ENCODE data around the gene CUZD1.

CUZD1 gene

DNA sequence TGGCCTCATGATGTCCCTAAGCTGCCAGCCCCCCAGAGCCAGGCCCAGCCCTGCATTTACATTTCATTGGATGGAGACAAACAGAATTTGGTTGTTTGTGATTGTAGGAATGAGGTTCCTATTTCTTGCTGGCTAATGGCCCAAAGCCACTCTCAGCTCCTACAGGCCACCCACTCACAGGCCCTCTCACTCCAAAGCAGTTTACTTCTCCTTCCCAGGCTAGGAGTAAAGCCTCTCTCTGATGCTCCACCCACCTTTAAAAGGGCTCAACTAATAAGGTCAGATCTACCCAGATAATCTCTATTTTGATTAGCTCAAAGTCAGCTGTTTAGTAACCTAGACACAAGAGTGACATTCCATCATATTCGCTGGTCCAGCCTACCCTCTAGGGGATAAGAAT lies 11.2 kb upstream of the CUZD1 start:
- no peak for FAIRE-seq
- TF ChIP-seq POLR2A (IDR thresholded peaks at IDR 0.05; ENCODE audit: low read depth, low read length), result no peak
- TF ChIP-seq PAX5 (IDR thresholded peaks at IDR 0.05; ENCODE audit: insufficient read depth, low read length, severe bottlenecking), result no peak
- TF ChIP-seq POU2F2 (IDR thresholded peaks at IDR 0.05; ENCODE audit: low read depth, low read length), result no peak
- TF ChIP-seq SPI1 (IDR thresholded peaks at IDR 0.05; ENCODE audit: low read depth, low read length), result no peak
- TF ChIP-seq POLR2AphosphoS5 (IDR thresholded peaks at IDR 0.05; ENCODE audit: low read depth, low read length), result no peak
- TF ChIP-seq TAF1 (IDR thresholded peaks at IDR 0.05; ENCODE audit: low read depth, low read length), result no peak
- no peak for DNase-seq (ENCODE audit: insufficient read length, low spot score)

- no peak for TF ChIP-seq TAF1 (IDR thresholded peaks at IDR 0.05; ENCODE audit: low read depth, low read length)
- no peak for TF ChIP-seq SPI1 (IDR thresholded peaks at IDR 0.05; ENCODE audit: low read depth, low read length)
- no peak for TF ChIP-seq POLR2AphosphoS5 (IDR thresholded peaks at IDR 0.05; ENCODE audit: low read depth, low read length)
- no peak for TF ChIP-seq POU2F2 (IDR thresholded peaks at IDR 0.05; ENCODE audit: low read depth, low read length)
- TF ChIP-seq PAX5 (IDR thresholded peaks at IDR 0.05; ENCODE audit: insufficient read depth, low read length, severe bottlenecking), result no peak
- no peak for TF ChIP-seq POLR2A (IDR thresholded peaks at IDR 0.05; ENCODE audit: low read depth, low read length)
- no peak for FAIRE-seq
- DNase-seq (ENCODE audit: insufficient read length, low spot score), result no peak
Observed at GRCh38 chr10:122855745-122856144, 10.1 kb upstream of the CUZD1 start.

GRCh38 chr10:122854648-122855047 lies 9.0 kb upstream of the CUZD1 start:
- no peak for TF ChIP-seq POU2F2 (IDR thresholded peaks at IDR 0.05; ENCODE audit: low read depth, low read length)
- no peak for TF ChIP-seq SPI1 (IDR thresholded peaks at IDR 0.05; ENCODE audit: low read depth, low read length)
- no peak for TF ChIP-seq POLR2AphosphoS5 (IDR thresholded peaks at IDR 0.05; ENCODE audit: low read depth, low read length)
- TF ChIP-seq POLR2A (IDR thresholded peaks at IDR 0.05; ENCODE audit: low read depth, low read length), result no peak
- TF ChIP-seq PAX5 (IDR thresholded peaks at IDR 0.05; ENCODE audit: insufficient read depth, low read length, severe bottlenecking), result no peak
- no peak for TF ChIP-seq TAF1 (IDR thresholded peaks at IDR 0.05; ENCODE audit: low read depth, low read length)
- no peak for DNase-seq (ENCODE audit: insufficient read length, low spot score)
- no peak for FAIRE-seq

GRCh38 chr10:122853665-122854313 lies 8.1 kb upstream of the CUZD1 start:
- TF ChIP-seq TAF1 (IDR thresholded peaks at IDR 0.05; ENCODE audit: low read depth, low read length) (no peak), POU2F2 (IDR thresholded peaks at IDR 0.05; ENCODE audit: low read depth, low read length) (no peak), POLR2A (IDR thresholded peaks at IDR 0.05; ENCODE audit: low read depth, low read length) (no peak), POLR2AphosphoS5 (IDR thresholded peaks at IDR 0.05; ENCODE audit: low read depth, low read length) (no peak), SPI1 (IDR thresholded peaks at IDR 0.05; ENCODE audit: low read depth, low read length) (no peak), PAX5 (IDR thresholded peaks at IDR 0.05; ENCODE audit: insufficient read depth, low read length, severe bottlenecking) (no peak)
- FAIRE-seq, result no peak

GRCh38 chr10:122852261-122852660 lies 6.6 kb upstream of the CUZD1 start:
- no peak for TF ChIP-seq SPI1 (IDR thresholded peaks at IDR 0.05; ENCODE audit: low read depth, low read length)
- TF ChIP-seq TAF1 (IDR thresholded peaks at IDR 0.05; ENCODE audit: low read depth, low read length), result no peak
- TF ChIP-seq POU2F2 (IDR thresholded peaks at IDR 0.05; ENCODE audit: low read depth, low read length), result no peak
- no peak for DNase-seq (ENCODE audit: insufficient read length, low spot score)
- FAIRE-seq, result no peak

More at GRCh38 chr10:122853665-122854313, 8.1 kb upstream of the CUZD1 start:
- DNase-seq (ENCODE audit: insufficient read length, low spot score), result no peak

- TF ChIP-seq POLR2AphosphoS5 (IDR thresholded peaks at IDR 0.05; ENCODE audit: low read depth, low read length) (no peak), POU2F2 (IDR thresholded peaks at IDR 0.05; ENCODE audit: low read depth, low read length) (no peak), POLR2A (IDR thresholded peaks at IDR 0.05; ENCODE audit: low read depth, low read length) (no peak), PAX5 (IDR thresholded peaks at IDR 0.05; ENCODE audit: insufficient read depth, low read length, severe bottlenecking) (no peak), SPI1 (IDR thresholded peaks at IDR 0.05; ENCODE audit: low read depth, low read length) (no peak), TAF1 (IDR thresholded peaks at IDR 0.05; ENCODE audit: low read depth, low read length) (no peak)
- FAIRE-seq (no peak), DNase-seq (ENCODE audit: insufficient read length, low spot score) (no peak)
Observed at GRCh38 chr10:122850705-122851640, 5.3 kb upstream of the CUZD1 start.

DNA sequence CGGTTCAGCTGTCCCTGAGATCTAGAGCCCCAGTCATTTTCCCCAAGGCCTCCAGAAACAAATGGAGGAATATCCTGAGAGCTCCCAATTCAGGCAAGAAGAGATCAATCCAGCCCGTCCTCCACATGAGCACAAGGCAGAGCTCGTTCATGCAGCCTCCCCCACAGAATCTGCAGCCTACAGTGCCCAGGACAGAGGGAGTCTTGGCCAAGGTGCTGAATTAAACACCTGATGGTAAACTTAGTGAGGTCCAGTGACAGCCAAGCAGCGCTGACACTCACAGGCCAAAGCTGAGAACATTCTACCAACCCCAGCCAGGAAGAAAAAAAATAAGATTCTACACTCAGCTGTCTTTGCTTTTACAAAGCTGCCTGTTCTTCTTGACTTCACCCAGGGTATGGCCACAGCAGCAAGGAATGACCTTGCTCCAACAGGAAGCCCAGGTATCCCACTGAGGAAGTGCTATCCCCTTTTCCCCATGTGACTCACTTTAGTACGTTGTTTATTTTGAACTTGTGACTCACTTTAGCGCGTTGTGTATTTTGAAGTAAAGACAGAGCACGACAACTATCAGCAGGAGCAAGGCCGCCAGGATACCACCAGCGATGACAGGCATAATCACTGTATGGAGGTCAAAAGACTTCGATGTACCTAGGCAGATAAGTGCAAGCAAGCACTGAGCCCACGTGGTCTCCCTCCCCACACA lies 4.4 kb upstream of the CUZD1 start:
- TF ChIP-seq SPI1 (IDR thresholded peaks at IDR 0.05; ENCODE audit: low read depth, low read length) (no peak), POU2F2 (IDR thresholded peaks at IDR 0.05; ENCODE audit: low read depth, low read length) (no peak), TAF1 (IDR thresholded peaks at IDR 0.05; ENCODE audit: low read depth, low read length) (no peak), POLR2A (IDR thresholded peaks at IDR 0.05; ENCODE audit: low read depth, low read length) (no peak), POLR2AphosphoS5 (IDR thresholded peaks at IDR 0.05; ENCODE audit: low read depth, low read length) (no peak), PAX5 (IDR thresholded peaks at IDR 0.05; ENCODE audit: insufficient read depth, low read length, severe bottlenecking) (no peak)
- FAIRE-seq (no peak), DNase-seq (ENCODE audit: insufficient read length, low spot score) (no peak)

DNA sequence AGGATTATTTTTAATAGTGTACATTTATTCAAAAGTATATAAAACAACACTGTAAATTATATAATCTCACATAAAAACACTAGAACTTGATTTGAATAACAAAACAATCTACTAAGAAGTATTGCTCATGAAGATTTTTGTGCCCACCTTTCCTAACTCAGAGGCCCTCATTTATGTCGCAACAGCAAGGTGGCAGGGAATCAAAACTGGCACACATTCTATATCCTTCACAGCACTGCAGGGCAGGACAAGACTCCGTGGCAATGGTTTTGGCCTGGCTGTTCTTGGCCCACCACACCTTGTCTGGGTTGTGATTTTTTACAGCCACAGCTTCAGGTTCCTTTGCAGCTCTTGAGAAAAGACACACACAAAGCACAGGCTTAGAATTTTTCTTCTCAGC lies 3.4 kb upstream of the CUZD1 start:
- no peak for TF ChIP-seq SPI1 (IDR thresholded peaks at IDR 0.05; ENCODE audit: low read depth, low read length)
- no peak for TF ChIP-seq POLR2AphosphoS5 (IDR thresholded peaks at IDR 0.05; ENCODE audit: low read depth, low read length)
- TF ChIP-seq POLR2A (IDR thresholded peaks at IDR 0.05; ENCODE audit: low read depth, low read length), result no peak
- TF ChIP-seq PAX5 (IDR thresholded peaks at IDR 0.05; ENCODE audit: insufficient read depth, low read length, severe bottlenecking), result no peak
- TF ChIP-seq TAF1 (IDR thresholded peaks at IDR 0.05; ENCODE audit: low read depth, low read length), result no peak
- TF ChIP-seq POU2F2 (IDR thresholded peaks at IDR 0.05; ENCODE audit: low read depth, low read length), result no peak
- DNase-seq (ENCODE audit: insufficient read length, low spot score) (no peak), FAIRE-seq (no peak)

Data from GM12891 (cell line).